Measurements from ENCODE around the gene ENOX1. TPM values are rescaled to one million over a fixed set of nuclear protein-coding genes. Genes with fewer than 3 reads are reported as not detected.

The ENOX1 gene
- total and polyA plus RNA-seq, 2 of the 8 experiments (the other 6 are each of a cell fraction or from before 2014, with no cell fraction given), result 0.23 to 0.37 TPM

DNA sequence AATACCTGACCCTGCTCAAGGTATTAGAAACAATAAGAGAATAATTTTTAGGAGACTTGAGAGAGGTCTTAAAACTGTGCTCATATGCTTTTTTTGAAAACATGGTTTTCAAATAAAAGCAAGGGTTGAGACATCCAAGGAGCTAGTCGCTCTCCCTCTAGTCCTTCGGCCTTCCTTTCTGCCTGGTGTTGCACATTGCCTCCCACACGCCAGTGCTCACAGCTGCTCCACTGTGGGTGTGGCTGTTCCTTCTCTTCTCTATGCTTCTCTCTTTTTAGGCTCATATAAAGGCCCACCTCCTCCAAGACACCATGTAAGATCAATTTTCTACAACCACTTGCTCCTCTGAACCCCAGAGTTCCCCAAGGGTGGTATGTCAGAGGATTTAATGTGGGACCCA lies 352.6 kb downstream of the ENOX1 start:
- no peaks in the 10 kb centered on the region for H3K9me3 ChIP-seq (ENCODE audit: insufficient read depth in 2 of 2, low read depth in 1 of 2, low read length in 1 of 2)
- no peak overlapping the region for H3K14ac ChIP-seq (ENCODE audit: insufficient read length)
- no peak overlapping the region for H2AK5ac ChIP-seq (ENCODE audit: low read depth, low read length)
- no peak overlapping the region for H4K8ac ChIP-seq (ENCODE audit: extremely low read depth, insufficient read depth, low read length)
- POLR2A ChIA-PET (ENCODE audit: partially characterized antibody), result no interaction called here
- H3K23me2 ChIP-seq (ENCODE audit: low read depth, low read length), result no peaks in the 10 kb centered on the region
- H3K36me3 ChIP-seq (ENCODE audit: control insufficient read depth in 2 of 4, insufficient read depth in 4 of 4, low read length in 3 of 4), result no peaks in the 10 kb centered on the region
- H2BK15ac ChIP-seq (ENCODE audit: low read length), result peak overlapping the region; percentile 13; the same call in 1 of the 2 replicates
- H3K79me1 ChIP-seq (ENCODE audit: low read depth, low read length), result no peaks in the 10 kb centered on the region
- DNase-seq (ENCODE audit: low read depth in 1 of 2, low spot score in 2 of 2) (no peak), FAIRE-seq (no peak)
- H3K18ac ChIP-seq (ENCODE audit: extremely low read depth, low read length), result peak overlapping the region; percentile 19; the same call in 1 of the 2 replicates
- H3K27ac ChIP-seq (ENCODE audit: low read depth, low read length), result no peak overlapping the region
- H2BK5ac ChIP-seq (ENCODE audit: low read depth, low read length), result no peak overlapping the region
- no peak overlapping the region for H2BK12ac ChIP-seq (ENCODE audit: low read depth, low read length)
- no peak overlapping the region for H2BK120ac ChIP-seq (replicated peaks; ENCODE audit: low read depth, low read length)
- no peak overlapping the region for H3K4ac ChIP-seq (replicated peaks; ENCODE audit: insufficient read length, low read depth, low read length)
- 93% methylated on average over 3 of the region's 3 CpGs; no CpG with 5 or more reads in 1 of the 2 experiments for WGBS, 2 experiments (ENCODE audit: extremely low coverage in 1 of 2, insufficient coverage in 1 of 2, insufficient read length in 1 of 2, insufficient replicate concordance in 2 of 2, low coverage in 1 of 2, low lambda C conversion rate in 2 of 2, missing lambda C conversion rate in 1 of 2)
- H3K4me1 ChIP-seq (replicated peaks in 1 of 4; ENCODE audit: control insufficient read depth in 3 of 4, insufficient read depth in 4 of 4, low read length in 3 of 4), result peaks cover 0 to 3% (median 1%) of the 10 kb centered on the region in 4 experiments; a peak in 2 of 7 replicates
- no peaks in the 10 kb centered on the region for H4K20me1 ChIP-seq (replicated peaks in 1 of 2; ENCODE audit: control insufficient read depth in 1 of 2, insufficient read depth in 2 of 2, low read length in 2 of 2)
- no peak overlapping the region for H3K23ac ChIP-seq (ENCODE audit: insufficient read length)
- no peak overlapping the region for H3K9ac ChIP-seq (replicated peaks in 1 of 4; ENCODE audit: extremely low read depth in 1 of 4, low read depth in 3 of 4, low read length in 3 of 4)
- H3K79me2 ChIP-seq (ENCODE audit: control insufficient read depth in 1 of 2, insufficient read depth in 2 of 2, low read length in 2 of 2), result no peaks in the 10 kb centered on the region
- no peak overlapping the region for H3K4me2 ChIP-seq (ENCODE audit: insufficient read depth in 1 of 2, low read depth in 2 of 2, low read length in 2 of 2)
- H3K4me3 ChIP-seq (ENCODE audit: extremely low read depth in 1 of 4, insufficient read depth in 2 of 4, low read depth in 3 of 4, low read length in 4 of 4), result no peak overlapping the region
- H2AFZ ChIP-seq (ENCODE audit: low read length), result no peak overlapping the region
- H3K27me3 ChIP-seq (replicated peaks in 1 of 4; ENCODE audit: control insufficient read depth in 3 of 4, extremely low read depth in 1 of 4, insufficient read depth in 3 of 4, low read length in 3 of 4), result no peaks in the 10 kb centered on the region; a peak in 1 of 7 replicates
- H2BK20ac ChIP-seq (ENCODE audit: low read length), result 0 out of 2 replicates have a peak overlapping the region, but pooled peaks have one; percentile 8
- no peak overlapping the region for H3K56ac ChIP-seq (replicated peaks; ENCODE audit: insufficient read length, low read depth, low read length)
- no peak overlapping the region for H4K5ac ChIP-seq (ENCODE audit: insufficient read length, low read depth, low read length)
- CTCF ChIA-PET (ENCODE audit: partially characterized antibody), result interaction anchor here (1.0 to 1.9 kb wide), 3 partner anchors 9 to 371 kb away, joined by 3 to 5 read pairs (median 4); no protein-coding TSS in a partner anchor
- no peak overlapping the region for H4K91ac ChIP-seq (replicated peaks; ENCODE audit: insufficient read length, low read length)
- TF ChIP-seq CTBP2 (IDR thresholded peaks at IDR 0.05; ENCODE audit: borderline replicate concordance, insufficient read depth, insufficient read length, low read length) (no peak), SP1 (IDR thresholded peaks at IDR 0.05; ENCODE audit: low read depth, low read length) (no peak), MAFK (IDR thresholded peaks at IDR 0.05; ENCODE audit: low read depth, low read length) (no peak), TAF7 (optimal IDR thresholded peaks at IDR 0.05; ENCODE audit: borderline replicate concordance, low read depth, low read length) (no peak), RAD21 (IDR thresholded peaks at IDR 0.05 in 1 of 2, conservative IDR thresholded peaks at IDR 0.05 in 1 of 2; ENCODE audit: low read depth in 2 of 2, low read length in 2 of 2) (no peak), RBBP5 (IDR thresholded peaks at IDR 0.05; ENCODE audit: borderline replicate concordance, low read depth, low read length) (no peak), YY1 (IDR thresholded peaks at IDR 0.05; ENCODE audit: low read depth, low read length) (no peak), PHF8 (conservative IDR thresholded peaks at IDR 0.05; ENCODE audit: low read depth, low read length) (no peak), BCL11A (IDR thresholded peaks at IDR 0.05; ENCODE audit: low read depth in 2 of 2, low read length in 2 of 2) (no peak), TBP (IDR thresholded peaks at IDR 0.05; ENCODE audit: low read depth, low read length) (no peak)
- TF ChIP-seq, protein P1, sequence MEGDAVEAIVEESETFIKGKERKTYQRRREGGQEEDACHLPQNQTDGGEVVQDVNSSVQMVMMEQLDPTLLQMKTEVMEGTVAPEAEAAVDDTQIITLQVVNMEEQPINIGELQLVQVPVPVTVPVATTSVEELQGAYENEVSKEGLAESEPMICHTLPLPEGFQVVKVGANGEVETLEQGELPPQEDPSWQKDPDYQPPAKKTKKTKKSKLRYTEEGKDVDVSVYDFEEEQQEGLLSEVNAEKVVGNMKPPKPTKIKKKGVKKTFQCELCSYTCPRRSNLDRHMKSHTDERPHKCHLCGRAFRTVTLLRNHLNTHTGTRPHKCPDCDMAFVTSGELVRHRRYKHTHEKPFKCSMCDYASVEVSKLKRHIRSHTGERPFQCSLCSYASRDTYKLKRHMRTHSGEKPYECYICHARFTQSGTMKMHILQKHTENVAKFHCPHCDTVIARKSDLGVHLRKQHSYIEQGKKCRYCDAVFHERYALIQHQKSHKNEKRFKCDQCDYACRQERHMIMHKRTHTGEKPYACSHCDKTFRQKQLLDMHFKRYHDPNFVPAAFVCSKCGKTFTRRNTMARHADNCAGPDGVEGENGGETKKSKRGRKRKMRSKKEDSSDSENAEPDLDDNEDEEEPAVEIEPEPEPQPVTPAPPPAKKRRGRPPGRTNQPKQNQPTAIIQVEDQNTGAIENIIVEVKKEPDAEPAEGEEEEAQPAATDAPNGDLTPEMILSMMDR (IDR thresholded peaks at IDR 0.05; ENCODE audit: control extremely low read depth in 1 of 3, insufficient read depth in 1 of 3, low read depth in 1 of 3, low read length in 3 of 3), result no peak

Data from H1 (cell line).